GM18498 (cell line): ENCODE results near the gene NRL.
"Not testable (repeated sequence)": the region's sequence is repeated elsewhere in the genome, so short reads cannot be mapped to it uniquely, and the experiment has no call there.

Experiments
- ATAC-seq: cut with Tn5 transposase; IDR thresholded peaks from one replicate; pipeline ENCODE4 v1.9.1; 2021; ENCODE audit warnings: mild to moderate bottlenecking, moderate library complexity; ENCODE audit not compliant: unreplicated experiment

The NRL gene

DNA sequence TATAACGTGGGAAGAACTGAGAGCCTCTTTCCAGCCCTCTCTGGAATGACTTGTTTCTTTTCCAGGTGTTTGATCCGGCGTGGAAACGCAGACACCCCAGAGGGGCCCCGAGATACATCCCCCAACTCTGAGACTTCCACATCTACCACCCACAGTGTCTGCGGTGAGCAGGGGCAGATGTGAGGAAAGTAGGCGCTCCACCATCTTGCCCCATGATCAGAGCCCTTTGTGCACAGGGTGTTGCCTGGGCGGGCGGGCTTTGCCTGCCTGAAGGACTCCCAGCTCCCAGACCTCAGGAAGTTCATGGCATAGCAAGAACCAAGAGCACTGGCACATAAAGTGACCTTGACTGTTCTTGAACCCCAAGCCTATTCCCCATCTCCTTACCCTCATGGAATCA lies 60.1 kb downstream of the NRL start:
- ATAC-seq, result no peak

DNA sequence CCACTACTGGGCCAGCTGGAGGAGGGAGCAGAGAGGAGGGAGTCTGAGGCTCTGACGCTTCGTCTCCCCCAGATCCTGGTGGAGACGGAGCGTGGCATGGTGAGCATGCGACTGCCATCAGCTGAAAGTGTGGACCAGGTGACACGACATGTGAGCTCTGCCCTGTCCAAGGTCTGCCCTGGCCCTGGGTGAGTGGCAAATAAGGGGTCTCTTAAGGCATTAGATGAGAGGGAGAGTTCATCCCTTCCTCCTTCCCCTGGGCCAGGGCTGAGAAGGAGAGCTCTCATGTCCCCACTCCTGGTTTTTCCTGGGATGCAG lies 60.5 kb downstream of the NRL start:
- no peak for ATAC-seq

DNA sequence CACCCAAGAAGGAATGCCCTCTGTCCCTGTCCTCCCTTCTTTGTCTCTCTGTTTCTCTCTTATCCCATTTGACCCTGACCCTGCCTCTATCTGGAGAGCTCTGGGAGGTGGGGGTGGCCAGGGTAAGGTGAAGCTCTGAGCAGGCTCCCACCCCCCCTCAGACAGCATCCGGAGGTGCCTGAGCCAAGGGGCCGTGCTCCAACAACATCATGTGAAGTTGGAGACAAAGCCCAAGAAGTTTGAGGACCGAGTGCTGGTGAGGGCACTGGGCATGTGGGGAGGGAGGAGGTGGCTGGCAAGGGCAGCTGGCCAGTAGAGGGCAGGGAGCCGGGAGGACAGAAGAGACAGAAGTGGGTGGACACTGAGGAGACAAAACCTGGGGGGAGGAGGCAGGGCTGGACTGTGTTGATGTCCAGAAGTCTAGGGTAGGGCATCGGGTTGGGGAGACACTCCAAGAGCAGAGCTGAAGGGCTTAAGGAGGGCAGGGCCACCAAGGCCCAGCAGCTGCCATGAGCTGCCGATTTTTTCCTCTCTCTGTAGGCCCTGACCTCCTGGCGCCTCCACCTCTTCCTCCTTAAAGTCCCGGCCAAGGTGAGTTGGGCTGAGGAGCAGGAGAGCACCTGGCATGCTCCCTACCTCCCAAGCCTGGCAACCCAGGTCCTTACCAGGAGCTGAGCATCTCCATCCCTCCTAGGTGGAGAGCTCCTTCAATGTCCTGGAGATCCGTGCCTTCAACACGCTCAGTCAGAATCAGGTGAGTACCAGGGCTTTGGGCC lies 61.0 kb downstream of the NRL start:
- ATAC-seq, result no peak

DNA sequence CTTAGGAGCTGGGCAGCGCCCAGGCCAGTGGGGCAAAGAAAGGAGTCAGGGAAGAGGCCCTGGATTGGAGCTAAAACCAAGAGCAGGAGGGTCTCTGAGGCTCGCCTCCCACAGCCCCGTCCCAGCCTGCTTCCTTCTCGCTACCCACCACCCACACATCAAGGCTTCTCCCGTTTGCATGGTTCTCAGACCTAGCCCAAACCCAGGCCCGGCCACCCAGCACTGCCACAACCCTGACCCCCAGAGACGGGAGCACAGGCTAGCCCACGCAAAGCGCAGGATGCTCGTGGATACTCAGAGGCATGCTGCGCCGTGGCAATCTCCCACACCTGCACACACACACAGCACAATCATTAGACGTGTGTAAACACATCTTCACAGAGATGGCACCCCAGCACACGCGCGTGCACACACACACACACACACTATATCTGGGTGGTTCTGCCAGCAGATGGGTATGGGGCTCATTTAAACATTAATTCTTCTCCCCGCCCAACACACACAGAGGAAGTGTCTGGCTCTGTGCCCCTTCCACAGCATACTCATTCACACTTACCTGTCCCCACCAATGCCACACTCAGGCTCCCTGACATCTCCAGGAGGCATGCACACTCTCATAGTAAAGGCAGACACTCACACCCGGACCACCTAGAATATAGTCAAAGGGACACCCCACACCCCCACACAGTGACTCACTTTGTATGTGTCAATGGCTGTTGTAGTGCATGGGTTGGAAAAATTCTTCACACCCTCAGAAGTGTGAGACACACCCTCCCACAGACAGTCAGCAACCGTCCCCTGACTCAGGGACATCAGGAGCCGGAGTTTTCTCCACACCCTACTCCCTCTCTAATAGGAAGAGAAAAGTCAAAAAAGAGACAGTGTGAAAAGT lies 61.8 kb downstream of the NRL start:
- no peak for ATAC-seq

DNA sequence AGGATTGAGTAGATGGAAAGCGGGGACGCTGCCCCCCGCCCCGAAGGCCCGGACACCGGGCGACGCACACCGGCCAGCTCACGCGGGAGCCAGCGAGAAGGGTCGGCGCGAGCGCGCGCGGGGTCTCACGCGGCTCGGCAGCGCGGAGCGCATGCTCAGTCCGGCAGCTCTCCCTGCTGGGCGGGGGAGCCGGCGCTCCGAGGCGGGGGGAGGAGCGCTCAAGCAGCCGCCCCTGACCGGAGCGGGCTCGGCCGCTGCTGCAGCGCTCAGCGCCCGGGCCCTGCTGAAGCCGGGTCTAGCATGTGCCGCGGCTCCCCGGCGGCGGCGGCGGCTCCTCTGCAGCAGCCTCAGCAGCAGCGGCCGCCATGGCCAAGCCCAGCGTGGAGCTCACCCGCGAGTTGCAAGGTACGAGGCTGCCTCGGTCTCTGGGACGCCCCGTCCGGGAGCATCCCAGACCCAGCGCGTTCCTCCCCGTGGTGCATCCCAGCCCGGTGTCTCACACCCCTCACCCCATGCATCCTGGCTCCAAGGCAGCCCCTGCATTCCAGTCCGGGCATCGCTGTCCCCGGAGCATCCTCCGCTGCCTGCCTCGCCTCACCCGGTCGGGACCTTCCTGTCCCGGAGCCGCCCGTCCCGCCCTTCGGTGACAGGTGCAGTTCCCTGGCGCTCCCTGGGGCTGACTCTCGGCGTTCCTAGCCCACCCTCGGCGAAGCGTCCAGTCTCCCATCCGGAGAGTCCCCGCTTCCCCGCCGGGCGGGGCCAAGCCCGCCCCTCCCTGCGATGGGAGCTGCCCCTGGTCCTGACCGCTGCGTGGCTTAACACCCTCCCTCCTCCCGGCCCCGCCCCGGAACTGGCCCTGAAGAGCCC lies 62.7 kb downstream of the NRL start, which contains the start of gene CARMIL3:
Gene CARMIL3, plus strand, starts transcription at position 221 of the 867 bp plus-strand sequence. Its CDS starts 145 bp downstream, at position 366.
- peak; percentile 78 for ATAC-seq

DNA sequence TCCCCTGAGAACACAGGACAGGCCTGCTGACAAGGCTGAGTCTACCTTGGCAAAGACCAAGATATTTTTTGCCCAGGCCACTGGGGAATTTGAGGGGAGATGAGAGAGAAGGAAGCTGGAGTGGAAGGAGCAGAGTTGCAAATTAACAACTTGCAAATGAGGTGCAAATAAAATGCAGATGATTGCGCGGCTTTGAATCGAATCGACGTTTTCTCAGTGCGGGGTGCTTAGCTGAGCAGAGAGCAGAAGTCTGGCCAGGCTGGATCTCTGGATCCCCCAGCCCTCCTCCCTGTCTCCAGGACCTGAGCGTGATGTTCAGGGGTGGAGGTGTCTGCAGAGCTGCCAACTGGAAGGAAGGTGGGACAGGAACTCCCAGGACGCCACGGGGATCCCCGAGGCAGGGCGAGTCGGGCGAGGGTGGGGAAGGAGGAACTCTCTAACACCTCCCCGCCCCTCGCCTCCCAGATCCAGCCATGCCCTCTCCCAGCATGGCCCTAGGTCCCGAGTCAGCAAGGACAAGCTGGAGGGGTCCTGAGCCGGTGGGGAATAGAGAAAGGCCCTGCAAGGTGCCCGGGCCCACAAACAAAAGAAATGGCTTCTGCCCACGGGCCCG lies 63.5 kb downstream of the NRL start:
- ATAC-seq, result peak; percentile 8

DNA sequence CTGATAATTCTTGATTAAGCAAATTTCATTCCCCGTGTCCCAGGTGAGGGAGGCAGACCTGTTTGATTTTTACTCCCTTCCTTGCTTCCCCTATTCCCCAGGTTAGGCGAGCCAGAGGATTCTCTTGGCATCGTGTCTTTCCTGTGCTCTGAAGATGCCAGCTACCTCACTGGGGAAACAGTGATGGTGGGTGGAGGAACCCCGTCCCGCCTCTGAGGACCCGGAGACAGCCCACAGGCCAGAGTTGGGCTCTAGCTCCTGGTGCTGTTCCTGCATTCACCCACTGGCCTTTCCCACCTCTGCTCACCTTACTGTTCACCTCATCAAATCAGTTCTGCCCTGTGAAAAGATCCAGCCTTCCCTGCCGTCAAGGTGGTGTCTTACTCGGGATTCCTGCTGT lies 64.0 kb downstream of the NRL start:
- not testable (repeated sequence) for ATAC-seq

DNA sequence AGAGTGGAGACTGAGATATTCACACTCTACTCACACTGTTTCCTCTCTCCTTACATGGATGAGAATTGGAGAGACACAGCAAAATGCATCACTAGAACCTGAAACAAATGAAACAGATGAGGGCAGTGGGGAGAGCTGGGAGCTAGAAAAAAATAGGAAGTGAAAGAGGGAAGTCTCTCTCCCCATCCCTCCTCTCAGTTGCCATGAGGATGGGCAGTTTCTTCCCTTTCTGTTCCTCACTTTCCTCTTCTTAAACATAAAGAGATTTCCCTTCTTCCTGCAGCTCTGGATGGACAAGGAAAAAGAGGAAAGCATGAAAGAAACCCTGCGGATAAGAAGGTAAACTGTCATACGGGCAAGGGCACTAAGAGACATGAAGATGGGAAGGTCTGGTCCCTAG lies 65.7 kb downstream of the NRL start:
- not testable (repeated sequence) for ATAC-seq

DNA sequence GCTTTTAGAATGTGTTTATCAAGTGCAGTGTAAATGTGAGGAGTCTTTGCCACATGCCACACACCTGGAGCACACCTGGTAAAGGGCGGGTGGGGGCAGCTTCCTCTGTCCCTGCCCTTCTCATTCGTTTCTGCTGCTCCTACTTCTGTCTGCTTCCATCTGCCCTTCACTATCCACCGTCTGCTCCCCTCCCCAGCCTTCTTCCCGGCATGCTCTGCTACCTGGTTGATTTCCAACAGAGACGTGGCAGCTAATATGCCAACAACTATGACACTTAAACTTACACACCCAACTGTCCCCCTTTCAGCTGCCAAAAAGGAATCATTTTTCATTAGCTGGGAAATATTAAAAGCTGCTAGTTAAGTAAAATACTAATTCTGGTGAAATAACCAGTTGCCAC lies 72.0 kb downstream of the NRL start:
- ATAC-seq, result no peak

DNA sequence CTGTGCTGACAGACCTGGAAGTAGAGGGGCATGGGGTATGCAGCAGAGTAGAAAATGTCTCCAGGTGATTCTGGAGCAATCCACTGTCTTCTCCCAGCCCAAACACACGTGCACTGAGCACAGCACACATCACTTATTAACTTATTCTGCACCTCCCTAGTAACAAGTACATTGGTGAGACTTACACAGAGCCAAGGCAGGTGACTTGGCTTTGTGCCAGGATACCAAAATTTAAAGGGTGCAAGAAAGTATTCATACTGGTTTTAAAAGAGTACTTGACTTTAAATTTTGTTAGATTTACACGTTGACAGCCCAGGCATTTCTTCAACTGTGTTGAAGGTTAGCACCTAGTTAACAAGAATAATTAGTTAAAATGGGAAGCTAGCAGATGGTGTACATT lies 74.1 kb downstream of the NRL start:
- no peak for ATAC-seq

DNA sequence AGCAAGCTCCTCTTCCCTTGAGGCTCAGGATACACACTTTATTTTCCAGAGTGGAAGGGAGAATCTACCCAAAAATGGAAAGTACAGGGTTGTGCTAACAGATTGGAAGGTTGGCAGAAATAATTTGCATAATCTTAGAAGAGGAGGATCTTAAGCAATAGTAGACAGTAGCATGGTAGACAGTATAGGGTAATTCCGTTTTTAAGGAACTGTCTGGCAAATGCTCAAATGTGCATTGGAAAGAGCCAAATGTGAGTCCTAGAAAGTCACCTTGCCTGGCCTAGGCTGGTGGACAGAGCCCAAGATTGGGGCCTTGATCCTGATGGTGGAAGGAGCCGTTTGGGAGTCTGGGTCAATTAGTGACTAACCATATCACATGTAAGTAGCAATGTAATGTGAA lies 76.1 kb downstream of the NRL start:
- ATAC-seq, result no peak

DNA sequence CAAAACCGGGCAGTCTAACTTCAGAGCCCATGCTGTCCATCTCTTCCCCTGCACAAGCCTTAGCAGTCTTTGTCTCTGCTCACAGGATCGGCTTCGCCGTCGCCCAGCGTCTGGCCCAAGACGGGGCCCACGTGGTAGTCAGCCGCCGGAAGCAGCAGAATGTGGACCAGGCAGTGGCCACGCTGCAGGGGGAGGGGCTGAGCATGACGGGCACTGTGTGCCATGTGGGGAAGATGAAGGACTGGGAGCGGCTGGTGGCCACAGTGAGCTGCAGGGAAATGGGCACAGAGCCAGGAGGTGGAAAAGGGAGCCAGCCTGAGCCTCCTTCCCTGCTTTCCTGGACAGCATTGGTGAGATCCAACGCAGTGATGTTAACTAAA lies 77.1 kb downstream of the NRL start:
- no peak for ATAC-seq

DNA sequence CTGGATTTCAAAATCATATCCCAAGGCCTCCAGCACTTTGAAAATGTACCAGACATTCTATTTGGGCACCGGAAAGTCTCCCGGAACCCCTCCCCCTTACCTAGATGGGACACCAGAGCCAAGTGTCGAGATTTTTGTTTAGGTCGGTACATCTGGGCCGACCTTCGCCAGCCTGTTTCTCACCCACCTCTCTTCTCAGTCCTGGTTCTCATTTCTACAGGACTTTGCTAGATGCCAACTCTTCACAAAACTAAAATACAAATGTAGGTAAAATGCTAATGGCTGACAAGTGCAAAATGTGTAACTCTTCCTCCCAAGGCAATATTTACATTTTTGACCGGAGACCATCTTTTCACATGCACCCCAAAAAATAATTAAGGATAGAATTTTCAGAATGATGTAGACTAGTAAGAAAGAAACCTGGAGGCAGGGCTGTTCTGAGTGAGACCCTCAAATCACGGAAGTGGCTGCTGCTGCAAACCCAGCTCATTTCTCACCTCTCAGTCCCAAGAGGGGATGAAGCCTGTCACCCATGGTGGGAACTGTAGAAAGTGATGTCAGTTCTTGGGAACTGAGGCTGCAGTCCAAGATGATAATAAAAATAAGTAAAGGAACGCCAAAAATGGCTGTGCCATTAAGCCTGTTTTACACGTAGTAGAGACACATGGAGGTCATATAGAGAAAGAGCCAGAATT lies 77.6 kb downstream of the NRL start:
- ATAC-seq, result peak; percentile 25

DNA sequence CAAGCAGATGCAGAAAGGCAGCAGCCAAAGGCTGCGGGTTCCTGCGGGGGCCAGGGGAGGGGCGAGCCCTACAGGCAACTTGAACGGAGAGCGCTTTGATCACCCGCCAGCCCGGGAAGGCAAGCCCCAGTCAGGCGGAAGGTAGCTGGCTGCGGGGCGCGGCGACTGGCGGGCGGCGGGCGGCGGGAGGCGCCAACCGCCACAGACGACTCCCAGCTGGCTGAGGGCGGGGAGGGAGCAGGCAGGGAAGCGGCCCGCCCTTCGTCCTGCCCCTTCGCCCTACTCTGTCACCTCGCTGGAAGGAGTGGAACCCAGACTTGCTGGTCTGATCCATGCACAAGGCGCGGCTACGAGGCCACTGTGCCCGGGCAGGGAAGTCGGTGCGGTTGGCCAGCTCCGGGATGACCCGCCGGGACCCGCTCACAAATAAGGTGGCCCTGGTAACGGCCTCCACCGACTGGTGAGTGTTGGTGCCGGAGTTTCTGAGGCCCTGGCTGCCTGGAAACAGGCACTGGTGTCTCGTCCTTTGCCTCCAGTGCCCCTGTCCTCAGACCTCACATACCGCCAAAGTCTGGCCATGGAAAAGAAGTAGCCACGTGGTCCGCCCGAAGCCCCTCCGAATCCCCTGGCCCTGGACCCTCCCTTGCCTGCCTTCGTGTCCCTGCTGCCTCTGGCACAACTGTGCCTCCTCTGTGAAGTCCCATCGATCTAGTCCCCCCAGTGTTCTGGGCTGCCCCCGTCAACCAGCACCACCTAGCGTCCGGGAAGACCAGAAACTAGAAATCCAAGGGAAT lies 78.4 kb downstream of the NRL start:
- peak; percentile 65 for ATAC-seq

DNA sequence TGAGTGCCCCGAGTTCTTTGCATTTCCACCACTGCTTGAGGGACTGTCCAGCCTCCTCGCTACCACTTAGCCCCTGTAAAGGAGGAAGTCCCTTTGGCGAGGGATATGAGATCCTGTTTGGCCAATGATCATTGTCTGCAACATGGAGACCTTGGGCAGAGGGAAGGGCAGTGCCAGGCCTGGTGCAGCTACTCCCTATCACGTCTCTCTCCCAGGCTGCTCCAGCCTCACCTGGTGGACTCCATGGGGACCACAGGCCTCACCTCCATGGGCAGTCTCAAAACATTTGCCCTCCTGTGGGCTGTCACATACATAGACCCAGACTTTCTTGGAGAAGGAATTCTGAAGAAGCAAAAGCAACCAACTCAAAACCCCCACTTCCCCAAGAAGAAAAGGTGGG lies 79.0 kb downstream of the NRL start:
- peak; percentile 18 for ATAC-seq

DNA sequence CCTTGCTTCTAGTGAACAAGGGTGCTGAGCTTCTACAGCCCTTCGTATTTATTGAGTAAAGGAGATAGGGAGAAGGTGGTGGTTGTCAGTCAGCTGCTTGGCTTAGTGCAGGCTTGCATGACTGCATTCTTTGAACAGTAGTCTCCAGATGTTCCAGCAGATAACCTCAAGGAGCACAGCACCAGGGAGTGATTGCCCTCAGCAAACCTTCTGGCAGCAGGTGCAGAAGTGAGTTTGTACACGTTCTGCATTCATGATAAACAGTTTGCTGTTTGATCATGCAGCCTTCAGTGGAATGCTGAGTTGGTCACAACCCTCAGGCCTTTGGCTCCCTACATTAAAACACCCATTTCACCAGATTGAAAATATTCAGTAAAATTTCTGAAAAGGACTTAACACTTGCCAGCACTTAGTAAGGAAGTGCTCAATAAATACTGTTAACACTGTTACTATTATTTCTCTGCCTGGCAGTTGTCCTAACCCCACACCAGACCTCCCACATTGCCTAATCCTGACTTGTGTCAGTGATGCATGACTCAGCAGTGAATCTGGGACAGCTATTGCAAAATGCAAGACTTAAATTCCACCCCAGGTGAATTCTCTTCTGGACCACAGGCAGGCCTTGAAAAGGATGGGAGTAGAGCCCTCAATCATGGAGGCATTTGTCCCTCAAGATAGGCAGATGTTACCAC lies 81.9 kb downstream of the NRL start:
- no peak for ATAC-seq

DNA sequence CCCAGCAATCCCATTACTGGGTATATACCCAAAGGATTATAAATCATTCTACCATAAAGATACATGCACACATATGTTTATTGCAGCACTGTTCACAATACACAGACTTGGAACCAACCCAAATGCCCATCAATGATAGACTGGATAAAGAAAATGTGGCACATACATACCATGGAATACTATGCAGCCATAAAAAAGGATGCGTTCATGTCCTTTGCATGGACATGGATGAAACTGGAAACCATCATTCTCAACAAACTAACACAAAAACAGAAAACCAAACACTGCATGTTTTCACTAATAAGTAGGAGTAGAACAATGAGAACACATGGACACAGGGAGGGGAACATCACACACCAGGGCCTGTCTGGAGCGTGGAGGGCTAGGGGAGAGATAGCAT lies 83.4 kb downstream of the NRL start:
- not testable (repeated sequence) for ATAC-seq

DNA sequence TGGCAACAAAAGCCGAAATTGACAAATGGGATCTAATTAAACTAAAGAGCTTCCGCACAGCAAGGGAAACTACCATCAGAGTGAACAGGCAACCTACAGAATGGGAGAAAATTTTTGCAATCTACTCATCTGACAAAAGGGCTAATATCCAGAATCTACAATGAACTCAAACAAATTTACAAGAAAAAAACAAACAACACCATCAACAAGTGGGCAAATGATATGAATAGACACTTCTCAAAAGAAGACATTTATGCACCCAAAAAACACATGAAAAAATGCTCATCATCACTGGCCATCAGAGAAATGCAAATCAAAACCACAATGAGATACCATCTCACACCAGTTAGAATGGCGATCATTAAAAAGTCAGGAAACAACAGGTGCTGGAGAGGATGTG lies 85.1 kb downstream of the NRL start:
- not testable (repeated sequence) for ATAC-seq
